ENCODE data around the gene SSC5D.

- TF ChIP-seq POLR2AphosphoS5 (IDR thresholded peaks at IDR 0.05; ENCODE audit: low read depth, low read length) (no peak), REST (IDR thresholded peaks at IDR 0.05; ENCODE audit: insufficient read depth in 1 of 2, low read depth in 2 of 2, low read length in 2 of 2) (no peak)
These were observed 4.2 kb downstream of the SSC5D start for GRCh38 chr19:55492362-55492944.

Measured in PFSK-1 (cell line).